SIG-M5 (cell line): Measurements from ENCODE around the gene STARD13.

Source experiments
- DNase-seq: peaks from one replicate; lab custom pipeline; 2025; lab: John Stamatoyannopoulos, UW

STARD13 gene, protein sequence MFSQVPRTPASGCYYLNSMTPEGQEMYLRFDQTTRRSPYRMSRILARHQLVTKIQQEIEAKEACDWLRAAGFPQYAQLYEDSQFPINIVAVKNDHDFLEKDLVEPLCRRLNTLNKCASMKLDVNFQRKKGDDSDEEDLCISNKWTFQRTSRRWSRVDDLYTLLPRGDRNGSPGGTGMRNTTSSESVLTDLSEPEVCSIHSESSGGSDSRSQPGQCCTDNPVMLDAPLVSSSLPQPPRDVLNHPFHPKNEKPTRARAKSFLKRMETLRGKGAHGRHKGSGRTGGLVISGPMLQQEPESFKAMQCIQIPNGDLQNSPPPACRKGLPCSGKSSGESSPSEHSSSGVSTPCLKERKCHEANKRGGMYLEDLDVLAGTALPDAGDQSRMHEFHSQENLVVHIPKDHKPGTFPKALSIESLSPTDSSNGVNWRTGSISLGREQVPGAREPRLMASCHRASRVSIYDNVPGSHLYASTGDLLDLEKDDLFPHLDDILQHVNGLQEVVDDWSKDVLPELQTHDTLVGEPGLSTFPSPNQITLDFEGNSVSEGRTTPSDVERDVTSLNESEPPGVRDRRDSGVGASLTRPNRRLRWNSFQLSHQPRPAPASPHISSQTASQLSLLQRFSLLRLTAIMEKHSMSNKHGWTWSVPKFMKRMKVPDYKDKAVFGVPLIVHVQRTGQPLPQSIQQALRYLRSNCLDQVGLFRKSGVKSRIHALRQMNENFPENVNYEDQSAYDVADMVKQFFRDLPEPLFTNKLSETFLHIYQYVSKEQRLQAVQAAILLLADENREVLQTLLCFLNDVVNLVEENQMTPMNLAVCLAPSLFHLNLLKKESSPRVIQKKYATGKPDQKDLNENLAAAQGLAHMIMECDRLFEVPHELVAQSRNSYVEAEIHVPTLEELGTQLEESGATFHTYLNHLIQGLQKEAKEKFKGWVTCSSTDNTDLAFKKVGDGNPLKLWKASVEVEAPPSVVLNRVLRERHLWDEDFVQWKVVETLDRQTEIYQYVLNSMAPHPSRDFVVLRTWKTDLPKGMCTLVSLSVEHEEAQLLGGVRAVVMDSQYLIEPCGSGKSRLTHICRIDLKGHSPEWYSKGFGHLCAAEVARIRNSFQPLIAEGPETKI

DNA sequence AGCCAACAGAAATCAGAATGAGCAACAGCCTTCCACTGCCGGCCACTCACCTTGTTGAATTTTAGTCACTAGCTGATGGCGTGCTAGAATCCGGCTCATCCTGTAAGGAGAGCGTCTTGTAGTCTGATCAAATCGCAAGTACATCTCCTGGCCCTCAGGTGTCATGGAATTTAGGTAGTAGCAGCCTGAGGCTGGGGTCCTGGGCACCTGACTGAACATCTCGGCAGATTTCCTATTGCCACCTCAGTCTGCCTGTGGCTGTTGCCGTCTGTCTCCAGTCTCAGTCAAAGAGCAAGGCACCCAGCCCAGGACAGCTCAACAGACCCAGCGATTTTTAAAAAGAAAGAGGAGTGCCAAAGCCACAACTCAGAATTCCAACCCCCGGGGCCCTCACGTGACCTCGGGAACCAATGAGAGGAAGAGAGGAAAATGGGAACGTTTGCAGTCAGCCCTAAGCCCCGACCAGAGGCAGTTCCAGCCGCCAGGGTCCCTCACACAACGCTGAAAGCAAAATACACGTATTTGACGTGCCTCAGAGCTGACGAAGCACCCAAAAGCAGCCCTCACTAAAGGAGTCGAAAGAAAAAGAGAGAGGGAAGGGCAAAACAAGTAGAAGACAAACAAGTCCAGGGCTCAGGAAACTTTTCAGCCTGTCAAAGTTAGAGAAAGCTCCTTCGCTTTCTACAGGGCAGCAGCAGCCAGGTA is at the start of gene STARD13:
Gene STARD13, minus strand, starts transcription at position 336 of the 705 bp plus-strand sequence. Its CDS starts 117 bp downstream, at position 219.
- no peak for DNase-seq

DNA sequence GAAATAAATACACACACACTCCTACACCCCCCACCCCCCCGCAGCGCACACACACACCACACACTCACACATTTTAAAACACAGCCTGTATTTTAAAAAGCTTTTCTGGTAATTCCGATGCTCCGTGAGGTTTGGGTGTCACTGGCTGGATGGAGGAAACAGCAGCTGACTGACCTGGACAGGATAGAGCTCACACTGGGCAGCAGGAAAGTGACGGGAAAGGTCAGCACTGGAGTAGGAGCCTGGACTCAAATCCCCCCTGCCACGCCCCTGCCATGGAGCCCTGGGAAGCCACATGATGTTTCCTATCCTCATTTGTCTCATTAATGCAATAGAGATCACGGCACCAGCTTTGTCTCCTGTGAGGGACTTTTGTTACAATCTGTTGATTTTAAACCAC is 49.3 kb upstream of the STARD13 start:
- no peak for DNase-seq

DNA sequence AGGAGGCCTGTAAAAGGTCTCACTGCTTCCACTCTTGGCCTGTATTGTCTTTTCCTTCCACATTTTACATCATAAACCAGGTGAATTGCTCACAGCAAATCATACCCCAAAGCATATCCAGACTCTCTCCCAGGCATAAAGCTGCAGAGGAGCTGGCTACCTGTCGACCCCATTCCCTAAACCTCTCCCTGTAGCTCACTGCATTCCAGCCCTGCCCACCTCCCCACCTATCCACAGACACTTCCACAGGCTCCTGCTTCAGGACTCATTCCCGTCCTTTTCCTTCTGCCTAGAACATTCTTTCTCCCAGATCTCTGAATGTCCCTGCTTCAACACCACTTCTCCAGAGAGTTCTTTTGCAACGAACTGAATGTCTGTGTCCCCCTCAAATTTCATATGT is 46.4 kb upstream of the STARD13 start:
- no peak for DNase-seq

DNA sequence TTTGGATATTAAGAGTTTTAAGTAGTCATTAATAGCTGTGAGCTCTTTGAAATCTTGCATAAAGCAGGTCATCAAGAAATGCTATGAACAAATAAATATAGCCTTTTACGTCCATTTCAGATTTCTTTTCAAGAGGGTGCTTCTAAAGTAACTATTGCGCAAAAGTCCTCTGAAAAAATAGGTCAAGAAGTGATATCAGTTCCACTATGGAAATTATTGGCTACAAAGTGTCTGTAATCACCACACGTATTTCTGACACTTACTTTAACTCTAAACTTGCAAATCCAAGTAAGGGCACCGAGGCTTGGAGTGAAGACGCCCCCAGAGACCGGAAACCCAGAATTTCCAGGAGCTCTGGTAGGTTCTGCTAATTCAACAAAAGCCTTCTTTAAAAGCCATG is 44.9 kb upstream of the STARD13 start:
- DNase-seq = no peak

DNA sequence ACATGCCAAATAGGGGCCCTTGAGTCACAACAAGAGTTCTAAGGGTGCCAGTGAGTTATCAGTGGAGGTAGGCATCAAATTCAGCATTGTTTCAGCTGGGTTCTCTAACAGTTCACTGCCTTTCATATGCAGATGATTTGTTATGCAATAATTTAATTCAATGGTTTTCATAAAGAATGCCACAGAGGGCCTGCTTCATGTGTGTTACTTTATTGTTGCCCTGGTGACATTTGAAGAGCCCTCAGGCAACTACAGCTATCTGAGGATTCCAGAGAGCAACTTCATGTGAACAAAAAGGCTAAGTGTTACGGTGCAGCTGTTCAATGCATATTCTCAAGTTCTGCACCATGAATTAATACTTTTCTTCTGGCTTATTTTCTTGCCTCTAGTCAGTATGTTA is 43.1 kb upstream of the STARD13 start:
- DNase-seq = no peak

DNA sequence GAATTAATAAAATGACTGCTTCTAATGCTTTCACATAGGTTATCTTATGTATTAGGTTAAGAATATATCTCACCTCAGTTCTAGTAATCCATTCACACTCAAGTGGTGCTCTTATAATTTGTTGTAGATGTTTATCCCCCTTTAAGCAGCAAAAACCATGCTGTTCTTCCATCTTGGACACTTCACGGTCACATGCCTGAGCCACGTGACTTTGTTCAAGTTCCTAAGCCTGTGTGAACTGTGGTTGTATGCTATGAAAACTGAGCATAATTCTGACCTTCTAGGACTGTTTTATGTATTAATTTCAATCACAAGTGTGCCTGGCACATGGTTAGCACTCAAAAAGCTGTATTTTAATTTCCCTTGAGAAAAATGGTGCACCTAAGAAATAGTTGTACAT is 41.2 kb upstream of the STARD13 start:
- no peak for DNase-seq

DNA sequence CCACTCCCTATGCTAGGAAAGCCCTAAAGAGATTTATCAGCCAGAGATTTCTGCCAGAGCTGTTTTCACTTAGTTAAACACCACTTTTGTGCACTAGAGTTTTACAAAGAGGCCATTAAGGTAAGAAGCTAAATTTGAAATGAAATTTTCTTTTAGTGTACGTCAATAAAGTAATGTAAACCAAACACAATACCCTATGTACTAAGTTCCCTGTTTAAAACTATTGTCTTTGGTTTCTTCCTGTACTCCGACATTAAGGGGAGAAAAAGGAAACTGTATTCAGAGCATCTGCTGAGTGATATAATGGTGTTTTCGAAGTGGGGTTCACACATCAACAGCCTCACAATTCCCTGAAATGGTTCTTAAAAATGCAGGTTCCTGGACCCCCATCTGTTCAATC is 40.7 kb upstream of the STARD13 start:
- no peak for DNase-seq

DNA sequence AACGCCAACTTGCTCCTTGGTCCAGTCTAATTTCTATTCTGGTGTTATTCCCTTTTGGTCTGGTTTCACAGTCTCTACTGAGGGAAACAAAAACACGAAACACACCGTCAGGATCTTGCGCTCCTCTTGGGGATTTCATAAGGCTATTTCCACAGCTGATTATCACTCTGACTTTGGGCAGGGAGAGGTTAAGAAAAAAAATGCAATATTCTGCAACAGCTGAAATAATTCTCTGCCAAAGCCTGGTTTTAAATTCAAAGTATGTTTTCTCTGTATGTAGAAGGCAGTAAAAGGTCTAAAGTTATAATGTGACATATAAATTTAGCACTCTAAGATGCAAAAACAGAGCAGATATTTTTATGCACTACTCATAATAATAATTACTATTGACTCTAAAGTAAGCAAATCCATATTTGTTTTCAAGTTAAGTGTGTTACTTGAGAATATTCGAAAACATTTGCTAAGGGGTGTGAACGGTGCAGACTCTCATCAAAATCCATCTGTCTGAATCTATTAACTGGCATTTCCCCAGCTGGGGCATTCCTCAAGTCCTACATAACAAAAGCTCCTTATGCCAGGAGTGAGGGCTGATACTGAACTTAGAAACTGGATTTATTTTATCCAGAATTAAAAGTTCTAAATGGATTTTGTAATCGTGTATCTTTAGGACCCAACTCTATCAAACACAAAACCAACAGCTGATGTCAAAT is 38.4 kb upstream of the STARD13 start:
- DNase-seq = no peak

DNA sequence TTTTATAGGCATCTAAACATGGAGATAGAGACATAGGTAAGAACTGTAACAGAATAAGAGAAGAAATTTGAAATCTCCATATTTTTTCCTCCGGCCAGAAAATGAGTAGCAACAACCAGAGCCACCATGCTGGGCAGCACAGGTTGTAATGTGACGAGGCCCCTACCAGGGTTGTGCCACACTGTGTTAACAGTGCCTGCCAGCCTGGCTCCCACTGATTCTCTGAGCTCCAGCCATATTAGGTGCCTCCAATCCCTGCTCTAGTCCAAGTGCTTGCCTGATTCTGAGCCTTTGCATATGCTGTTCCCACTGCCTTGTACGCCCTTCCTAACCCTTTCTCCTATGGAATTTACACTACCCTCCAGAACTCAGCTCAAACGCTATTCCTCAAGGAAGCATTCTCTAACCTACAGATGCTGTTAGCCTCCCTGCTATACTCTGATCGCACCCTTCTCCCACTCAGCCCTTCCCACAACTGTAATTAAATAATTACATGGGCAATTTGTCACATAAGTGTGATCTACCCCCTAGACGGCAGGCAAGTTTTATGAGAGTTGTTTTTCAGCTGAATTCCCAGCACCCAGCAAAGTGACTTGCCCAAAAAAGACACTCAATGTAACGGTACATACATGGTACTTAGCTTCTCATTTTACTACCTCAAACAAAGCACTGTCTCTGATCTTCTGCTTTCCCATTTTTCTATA is 37.6 kb upstream of the STARD13 start:
- DNase-seq = no peak

DNA sequence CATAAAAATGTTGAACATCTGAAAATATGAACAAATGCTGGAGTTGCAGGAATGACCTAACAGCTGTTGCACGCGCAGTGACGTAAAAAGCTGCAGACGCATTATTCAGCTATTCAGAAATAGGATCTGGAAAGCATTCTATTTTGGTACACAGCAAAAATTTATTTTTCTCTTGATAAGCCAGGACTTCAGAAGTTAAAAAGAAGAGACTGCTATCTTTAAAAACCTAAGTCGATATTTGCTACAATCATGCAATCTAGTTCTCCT is 36.9 kb upstream of the STARD13 start:
- no peak for DNase-seq

DNA sequence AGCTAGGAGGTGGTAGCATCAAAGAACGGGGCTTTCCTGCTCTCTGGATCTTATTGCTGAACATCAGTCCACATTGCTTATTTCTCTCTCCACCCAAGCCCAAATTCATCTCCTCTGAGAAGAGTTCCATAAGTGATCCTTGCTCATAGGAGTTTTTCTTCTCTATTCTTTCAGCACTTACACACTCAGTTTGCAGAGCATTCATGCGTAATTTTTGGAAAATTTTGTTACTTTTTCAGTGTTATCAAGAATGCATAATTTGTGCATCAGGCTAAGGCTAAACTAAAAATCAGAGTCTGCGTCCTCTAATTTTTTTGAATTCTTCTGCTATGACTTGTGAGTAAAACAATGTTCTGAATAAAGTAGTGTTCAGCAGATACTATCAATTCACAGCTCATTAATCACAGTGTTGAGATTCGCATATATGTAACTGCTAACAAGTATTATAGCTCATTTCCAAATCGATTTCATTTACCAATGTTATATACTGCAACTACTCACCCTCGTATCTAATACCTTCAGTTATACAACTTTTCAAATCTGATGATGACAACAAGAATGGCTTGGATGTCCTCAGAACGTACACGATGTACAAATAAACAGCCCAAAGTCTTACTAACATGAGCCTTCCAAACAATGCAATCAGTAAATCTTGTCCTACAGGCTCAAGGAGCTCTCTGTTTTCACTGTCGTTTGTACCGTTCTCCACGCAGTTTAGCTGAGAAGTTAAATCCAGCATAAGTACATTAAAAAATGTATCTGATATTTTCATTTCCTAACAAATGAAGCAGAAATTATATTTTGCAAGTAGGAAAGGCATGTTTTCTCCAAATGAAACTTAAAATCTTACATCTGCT is 36.4 kb upstream of the STARD13 start:
- no peak for DNase-seq

DNA sequence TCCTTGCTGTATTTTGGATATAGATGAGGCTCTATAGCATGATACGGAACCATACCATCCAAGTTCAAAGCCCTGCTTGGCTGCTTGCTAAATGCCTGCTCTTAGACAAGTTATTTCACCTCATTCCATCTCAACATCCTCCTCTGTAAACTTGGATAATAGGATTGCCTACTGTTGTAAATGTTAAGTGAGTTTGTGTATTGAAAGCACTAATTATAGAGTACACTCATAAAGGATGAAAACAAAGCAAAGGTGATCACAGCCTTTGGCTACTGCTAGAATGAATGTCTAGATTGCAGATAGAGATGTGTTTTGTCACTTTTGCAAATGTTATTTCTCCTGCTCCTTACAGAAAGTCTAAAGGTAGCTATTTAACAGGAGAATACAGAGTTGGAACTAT is 34.3 kb upstream of the STARD13 start:
- no peak for DNase-seq

DNA sequence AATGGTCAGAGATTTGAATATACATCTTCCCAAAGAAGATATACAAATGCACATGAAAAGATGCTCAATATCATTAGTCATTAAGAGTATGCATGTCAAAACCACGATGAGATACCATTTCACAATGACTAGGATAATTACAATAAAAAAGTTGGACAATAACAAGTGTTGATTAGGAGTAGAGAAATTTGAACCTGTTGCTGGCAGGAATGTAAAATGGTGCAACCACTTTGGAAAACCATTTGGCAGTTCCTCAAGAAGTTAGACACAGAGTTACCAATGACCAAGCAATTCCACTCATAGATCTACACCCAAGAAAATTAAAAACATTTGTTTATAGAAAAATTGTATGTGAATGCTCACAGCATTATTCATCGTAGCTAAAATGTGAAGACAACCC is 33.2 kb upstream of the STARD13 start:
- no peak for DNase-seq

DNA sequence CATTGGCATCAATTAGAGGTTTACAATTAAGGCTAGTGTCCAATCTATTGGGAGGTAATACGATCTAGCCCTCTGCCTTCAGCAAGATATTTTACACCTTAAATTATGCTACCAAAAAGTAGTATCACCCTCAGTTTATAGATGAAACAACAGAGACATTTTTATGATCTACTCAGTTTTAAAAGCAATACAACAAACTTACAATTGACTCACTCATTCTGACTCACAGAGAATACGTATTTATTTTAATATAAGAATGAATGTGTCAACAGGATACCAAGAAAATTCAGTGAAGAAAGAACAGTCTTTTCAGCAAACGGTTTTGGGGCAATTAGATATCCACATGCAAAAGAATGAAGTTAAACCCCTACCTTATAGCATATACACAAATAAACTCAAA is 32.5 kb upstream of the STARD13 start:
- DNase-seq = no peak

DNA sequence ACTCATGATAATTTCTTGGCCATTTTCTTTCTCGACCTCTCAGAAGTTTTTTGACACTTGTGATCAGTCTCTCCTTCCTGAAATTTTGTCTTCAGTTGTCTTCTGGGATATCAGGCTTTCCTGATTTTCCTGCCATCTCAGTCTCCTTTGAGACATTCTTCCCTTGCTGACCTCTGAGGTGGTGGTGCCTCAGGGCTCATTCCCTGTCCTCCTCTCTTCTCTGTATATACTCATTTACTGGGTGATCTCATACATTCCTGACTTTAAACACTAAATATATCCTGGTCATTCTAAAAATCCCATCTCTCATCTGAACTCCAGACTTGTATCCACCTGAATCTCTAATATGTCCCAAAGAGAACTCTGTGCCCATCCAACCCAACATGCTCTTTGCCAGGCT is 31.3 kb upstream of the STARD13 start:
- no peak for DNase-seq

DNA sequence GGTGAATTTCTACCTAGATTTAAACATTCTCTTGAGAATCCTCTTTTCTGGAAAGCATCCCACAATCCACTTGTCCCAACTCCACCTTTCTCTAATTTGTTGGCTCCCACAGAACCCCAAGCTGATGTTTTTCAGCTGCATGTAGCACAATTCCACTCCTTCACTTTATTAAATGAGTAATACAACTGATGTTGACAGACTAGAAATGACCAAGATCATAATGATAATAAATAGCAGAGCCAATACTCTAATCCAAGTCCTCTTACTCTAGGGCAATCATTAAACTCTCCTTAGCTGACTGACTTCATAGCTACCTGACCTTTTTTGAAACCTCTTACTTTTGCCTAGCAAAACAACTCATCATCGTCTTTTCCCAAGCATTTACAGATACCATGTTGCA is 27.9 kb upstream of the STARD13 start:
- DNase-seq = no peak

DNA sequence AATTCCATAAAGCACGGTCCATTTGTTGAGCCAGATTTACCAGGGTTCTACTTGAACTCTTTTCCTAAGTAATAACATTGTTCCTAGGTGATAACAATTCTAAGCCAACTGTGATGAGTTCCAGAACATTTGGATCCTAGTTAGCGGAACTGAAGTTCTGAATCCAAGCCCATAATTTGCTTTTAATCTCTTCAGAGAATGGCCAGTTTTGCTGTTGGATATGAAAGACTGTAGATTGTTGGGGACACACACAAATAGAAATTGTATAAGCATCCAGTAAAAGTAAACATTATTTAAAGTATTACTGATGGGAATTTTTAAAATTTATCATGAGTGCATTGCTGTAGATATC is 27.3 kb upstream of the STARD13 start:
- DNase-seq = no peak

DNA sequence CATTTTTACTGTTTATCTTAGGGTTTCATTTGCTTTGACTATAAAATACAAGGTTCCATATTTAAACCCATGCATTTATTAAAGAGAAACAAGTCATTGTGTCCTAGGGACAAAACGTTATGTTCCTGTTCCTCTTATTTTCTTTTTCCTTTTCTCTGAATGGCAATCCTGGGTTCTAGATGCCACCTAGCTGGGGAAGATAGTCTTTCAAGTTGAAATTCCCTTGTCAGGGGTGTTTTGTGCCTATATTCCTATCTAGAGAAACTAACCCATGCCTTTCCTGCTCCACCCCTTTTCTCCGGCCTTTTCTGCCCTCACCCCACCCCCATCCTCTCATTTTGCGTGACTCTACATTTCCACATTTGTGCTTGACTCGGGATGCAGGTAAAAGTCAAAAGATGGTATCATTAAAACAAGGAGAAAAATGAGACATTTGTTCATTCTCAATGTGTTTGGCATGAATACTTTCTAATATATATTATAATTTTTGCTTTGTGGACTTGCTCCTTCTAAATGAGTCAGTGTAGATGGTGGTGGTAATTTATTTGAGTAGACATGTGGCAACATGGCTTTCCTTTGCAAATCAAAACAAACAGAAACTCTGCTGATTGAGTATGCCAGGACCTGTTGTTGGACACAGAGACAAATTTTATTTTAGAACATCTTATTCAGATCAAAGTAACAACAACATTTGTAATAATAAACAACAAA is 26.8 kb upstream of the STARD13 start:
- DNase-seq = no peak

DNA sequence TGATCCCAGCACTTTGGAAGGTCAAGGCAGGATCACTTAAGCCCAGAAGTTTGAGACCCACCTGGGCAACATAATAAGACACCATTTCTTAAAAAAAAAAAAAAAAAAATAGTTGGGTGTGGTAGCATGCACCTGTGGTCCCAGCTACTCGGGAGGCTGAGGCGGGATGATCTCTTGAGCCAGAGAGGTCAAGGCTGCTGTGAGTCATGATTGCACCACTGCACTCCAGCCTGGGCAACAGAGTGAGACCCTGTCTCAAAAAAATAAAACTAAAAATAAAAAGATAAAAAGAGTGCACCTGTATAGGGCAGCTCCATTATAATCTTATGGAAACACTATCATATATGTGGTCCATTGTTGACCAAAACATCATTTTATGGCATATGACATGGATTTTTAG is 25.5 kb upstream of the STARD13 start:
- DNase-seq = no peak
